Measurements from ENCODE around the gene LGALSL.

DNA sequence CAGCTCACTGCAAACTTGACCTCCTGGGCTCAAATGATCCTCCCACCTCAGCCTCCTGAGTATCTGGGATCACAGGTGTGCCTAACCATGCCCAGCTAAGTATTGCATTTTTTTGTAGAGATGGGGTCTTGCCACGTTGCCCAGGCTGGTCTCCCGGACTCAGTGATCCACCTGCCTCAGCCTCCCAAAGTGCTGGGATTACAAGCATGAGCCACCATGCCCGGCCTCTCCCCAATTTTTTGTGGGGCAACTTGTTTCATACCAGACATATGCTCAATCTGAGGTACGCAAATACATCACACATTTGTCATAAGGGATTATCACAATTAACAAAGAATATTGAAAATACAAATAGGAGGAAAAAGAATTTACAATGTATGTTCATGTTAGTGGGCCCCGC lies 27.7 kb downstream of the LGALSL start:
- TF ChIP-seq POLR2A (IDR thresholded peaks at IDR 0.05) (no peak), CTCF (IDR thresholded peaks at IDR 0.05) (no peak)

Data from vagina (tissue), 2 donors.